Fibroblast of the aortic adventitia (primary cell): ENCODE measurements around the gene SCFD1. TPM values are rescaled to one million over a fixed set of nuclear protein-coding genes. Genes with fewer than 3 reads are reported as not detected.
A peak's percentile ranks its signal among the peaks of the same experiment; 100 is the strongest.
"Not testable (repeated sequence)": the region's sequence is repeated elsewhere in the genome, so short reads cannot be mapped to it uniquely, and the experiment has no call there.

Experiments
- DNase-seq: peaks from one replicate; pipeline ENCODE4 v3.0.0-alpha.2; 2010; ENCODE audit warnings: low read depth
- H3K4me3 ChIP-seq: 2 replicates; pipeline ENCODE4 v1.5.1; 2011; ENCODE audit warnings: low read depth, mild to moderate bottlenecking, control low read depth, low read length, moderate library complexity
- total RNA-seq: library from RNA; depleted of rRNA; stranded (reverse); fragments of >200 nt; gene quantifications from 2 replicates; pipeline ENCODE4 v1.2.3, GENCODE V29; 2012; ENCODE audit warnings: low replicate concordance
- TF ChIP-seq, protein P1 (sequence below): IDR thresholded peaks from 2 replicates; pipeline ENCODE4 v1.5.1; 2011; ENCODE audit warnings: mild to moderate bottlenecking, low read length, control low read depth, inconsistent platforms; ENCODE audit not compliant: insufficient read depth

Gene SCFD1
- total RNA-seq, 1 donor, result 125 TPM

DNA sequence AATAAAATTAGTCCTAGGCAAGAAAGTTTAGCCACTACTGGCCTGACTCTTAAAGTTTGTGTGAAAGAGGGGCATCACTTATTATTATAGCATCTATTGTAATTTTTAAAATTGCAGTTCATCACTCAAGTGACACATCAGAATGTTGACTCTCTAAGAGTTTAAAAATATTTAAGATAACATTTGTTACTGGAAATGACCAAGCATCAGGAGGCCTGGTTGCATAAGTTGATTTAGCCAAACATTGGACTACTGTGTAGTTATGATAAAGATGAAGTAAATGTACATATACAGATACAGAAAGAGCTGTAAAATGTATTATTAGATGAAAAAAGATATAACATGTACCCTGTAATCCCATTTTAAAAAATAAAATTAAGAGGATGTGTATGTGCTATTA lies 47.5 kb downstream of the SCFD1 start:
- no peak overlapping the region for H3K4me3 ChIP-seq
- DNase-seq, result peak; percentile 6
- TF ChIP-seq, protein P1, sequence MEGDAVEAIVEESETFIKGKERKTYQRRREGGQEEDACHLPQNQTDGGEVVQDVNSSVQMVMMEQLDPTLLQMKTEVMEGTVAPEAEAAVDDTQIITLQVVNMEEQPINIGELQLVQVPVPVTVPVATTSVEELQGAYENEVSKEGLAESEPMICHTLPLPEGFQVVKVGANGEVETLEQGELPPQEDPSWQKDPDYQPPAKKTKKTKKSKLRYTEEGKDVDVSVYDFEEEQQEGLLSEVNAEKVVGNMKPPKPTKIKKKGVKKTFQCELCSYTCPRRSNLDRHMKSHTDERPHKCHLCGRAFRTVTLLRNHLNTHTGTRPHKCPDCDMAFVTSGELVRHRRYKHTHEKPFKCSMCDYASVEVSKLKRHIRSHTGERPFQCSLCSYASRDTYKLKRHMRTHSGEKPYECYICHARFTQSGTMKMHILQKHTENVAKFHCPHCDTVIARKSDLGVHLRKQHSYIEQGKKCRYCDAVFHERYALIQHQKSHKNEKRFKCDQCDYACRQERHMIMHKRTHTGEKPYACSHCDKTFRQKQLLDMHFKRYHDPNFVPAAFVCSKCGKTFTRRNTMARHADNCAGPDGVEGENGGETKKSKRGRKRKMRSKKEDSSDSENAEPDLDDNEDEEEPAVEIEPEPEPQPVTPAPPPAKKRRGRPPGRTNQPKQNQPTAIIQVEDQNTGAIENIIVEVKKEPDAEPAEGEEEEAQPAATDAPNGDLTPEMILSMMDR, result no peak

DNA sequence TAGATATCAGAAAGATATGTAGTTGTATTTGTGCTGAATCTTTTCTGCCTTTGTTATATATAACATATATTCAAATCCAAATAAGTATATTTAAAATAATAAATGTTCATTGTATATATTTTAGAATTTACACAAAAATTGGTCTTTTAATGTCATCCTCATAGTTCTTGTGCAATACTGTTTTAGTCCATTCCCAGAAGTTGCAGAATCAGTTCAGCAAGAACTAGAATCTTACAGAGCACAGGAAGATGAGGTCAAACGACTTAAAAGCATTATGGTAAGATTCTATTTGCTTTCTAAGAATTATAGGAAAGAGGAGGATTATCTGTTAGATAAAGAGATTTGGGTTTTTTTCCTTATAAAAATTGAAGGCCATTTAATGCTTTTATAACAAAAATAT lies 51.0 kb downstream of the SCFD1 start:
- TF ChIP-seq, protein P1, result no peak
- H3K4me3 ChIP-seq, result no peak overlapping the region
- no peak for DNase-seq

DNA sequence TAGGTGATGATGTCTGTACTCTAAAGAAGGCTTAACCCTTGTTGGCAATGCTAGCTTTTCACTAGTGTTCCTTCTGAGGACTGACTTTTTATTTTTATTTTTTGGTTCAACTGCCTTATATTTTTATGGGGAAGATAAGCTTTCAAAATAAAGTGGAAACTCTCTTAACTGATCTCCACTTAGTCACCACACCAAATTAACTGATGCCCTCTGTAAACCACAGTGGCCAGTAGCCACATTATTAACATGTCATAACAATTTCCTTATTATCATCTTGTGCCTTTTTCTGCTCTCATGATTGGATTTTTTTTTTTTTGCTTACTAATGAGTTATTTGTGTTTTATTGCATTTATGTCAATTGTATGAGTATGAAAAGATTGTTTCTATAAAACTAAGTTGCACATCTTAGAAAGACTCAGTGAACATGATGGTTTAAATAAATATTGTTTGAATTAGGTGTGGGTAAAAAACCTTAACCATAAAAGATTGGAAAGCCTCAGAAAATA lies 56.9 kb downstream of the SCFD1 start:
- no peak for DNase-seq
- TF ChIP-seq, protein P1, result no peak
- no peak overlapping the region for H3K4me3 ChIP-seq

DNA sequence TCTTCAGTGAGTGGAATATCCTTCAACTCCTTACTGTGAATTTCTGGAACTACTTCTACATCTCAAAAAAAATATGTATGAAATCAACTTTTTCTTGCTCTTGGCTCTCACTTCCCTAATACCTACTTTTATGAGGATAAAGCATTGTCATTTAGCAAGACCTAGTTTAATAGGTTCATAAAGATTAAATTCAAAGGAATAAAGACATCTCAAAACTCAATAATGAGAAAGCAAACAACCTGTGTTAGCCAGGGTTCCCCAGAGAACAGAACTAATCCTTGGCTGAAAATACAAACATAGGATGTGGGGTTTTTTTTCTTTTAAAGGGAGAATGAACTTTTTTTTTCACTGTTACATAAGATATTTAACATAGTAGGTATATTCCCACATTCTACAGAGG lies 57.9 kb downstream of the SCFD1 start:
- no peak for DNase-seq
- no peak overlapping the region for H3K4me3 ChIP-seq
- TF ChIP-seq, protein P1, result no peak

DNA sequence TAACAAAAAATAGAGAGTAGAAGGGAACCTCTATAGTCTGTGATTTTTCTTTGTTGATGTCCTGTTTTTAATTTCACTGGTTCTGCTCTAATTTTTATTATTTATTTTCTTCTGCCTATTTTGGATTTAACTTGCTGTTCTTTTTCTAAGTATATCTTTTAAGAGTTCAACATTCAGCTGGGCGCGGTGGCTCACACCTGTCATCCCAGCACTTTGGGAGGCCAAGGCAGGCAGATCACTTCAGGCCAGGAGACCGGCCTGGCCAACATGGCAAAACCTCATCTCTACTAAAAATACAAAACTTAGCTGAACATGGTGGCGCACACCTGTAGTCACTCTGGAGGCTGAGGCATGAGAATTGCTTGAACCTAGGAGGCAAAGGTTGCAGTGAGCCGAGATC lies 58.7 kb downstream of the SCFD1 start:
- H3K4me3 ChIP-seq, DNase-seq: not testable (repeated sequence)

DNA sequence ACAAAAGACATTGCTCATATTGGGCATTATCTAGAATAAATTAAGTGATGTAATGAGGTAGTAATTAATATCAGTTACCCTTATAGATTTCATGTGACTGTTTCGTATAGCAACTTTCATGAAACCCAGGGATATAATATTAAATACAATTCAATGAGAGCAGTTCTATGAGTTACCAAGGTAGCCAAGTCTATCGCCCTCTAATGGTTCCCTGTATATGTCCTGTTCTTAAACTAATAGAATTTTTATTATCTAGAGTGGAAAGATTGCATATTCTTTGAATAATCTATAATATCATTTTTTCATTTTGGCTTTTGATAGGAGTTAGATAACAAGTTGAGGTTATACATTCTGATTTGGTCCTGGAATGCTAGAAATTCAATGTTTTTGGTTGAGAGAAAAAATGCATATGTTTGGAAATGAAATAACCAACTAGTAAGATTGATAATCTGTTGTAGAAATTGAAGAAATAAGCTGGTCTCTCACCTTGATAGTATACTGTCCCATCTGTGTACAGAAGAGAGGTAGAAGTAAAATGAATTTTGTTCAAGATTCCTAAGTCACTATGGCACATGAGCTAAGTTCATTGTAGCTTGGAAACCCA lies 59.7 kb downstream of the SCFD1 start:
- TF ChIP-seq, protein P1, result peak; percentile 49
- H3K4me3 ChIP-seq, result no peak overlapping the region
- peak; percentile 16 for DNase-seq

DNA sequence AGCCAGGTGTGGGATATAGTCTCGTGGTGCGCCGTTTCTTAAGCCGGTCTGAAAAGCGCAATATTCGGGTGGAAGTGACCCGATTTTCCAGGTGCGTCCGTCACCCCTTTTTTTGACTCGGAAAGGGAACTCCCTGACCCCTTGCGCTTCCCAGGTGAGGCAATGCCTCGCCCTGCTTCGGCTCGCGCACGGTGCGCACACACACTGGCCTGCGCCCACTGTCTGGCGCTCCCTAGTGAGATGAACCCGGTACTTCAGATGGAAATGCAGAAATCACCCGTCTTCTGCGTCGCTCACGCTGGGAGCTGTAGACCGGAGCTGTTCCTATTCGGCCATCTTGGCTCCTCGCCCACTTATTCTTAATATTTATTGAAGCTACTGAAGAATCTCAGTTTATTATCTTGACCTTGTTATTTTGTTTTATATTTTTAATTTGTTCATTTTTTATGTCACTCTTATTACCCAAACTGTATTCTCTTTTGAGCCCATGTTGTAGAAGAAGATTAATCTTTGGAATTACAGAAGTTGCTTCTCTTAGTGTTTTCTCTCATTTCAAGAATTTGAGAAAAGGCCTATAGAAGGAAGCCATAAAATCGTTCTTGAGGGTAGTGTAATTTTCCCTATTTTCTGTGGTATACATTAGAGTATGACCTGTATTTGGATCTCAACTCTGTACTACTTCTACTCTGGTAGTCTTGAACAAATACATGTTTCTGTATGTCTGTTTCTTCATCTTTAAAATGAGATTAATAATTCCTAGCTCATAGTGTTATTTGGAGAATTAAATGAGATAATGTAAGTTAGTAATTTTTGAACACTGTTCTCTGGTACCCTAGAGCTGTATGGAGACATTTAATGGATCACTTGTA lies 68.6 kb downstream of the SCFD1 start:
- not testable (repeated sequence) for H3K4me3 ChIP-seq, DNase-seq
